Mesothelial cell of epicardium (in vitro differentiated cells): Measurements from ENCODE around the gene HHAT. TPM values are rescaled to one million over a fixed set of nuclear protein-coding genes. Genes with fewer than 3 reads are reported as not detected.

Experiments
- DNase-seq, 2 experiments: peaks; one replicate each; pipeline ENCODE4 v3.0.0; 2021; ENCODE audit warnings: low spot score in 2 of 2; ENCODE audit not compliant: unreplicated experiment in 2 of 2
- H3K27ac Mint-ChIP-seq: 2 replicates; pipeline ENCODE4 v1.8.0; 2021; ENCODE audit warnings: mixed read lengths
- H3K27me3 Mint-ChIP-seq: 2 replicates; pipeline ENCODE4 v1.8.0; 2021; ENCODE audit warnings: low read depth, mixed read lengths
- H3K36me3 Mint-ChIP-seq: 2 replicates; pipeline ENCODE4 v1.8.0; 2021; ENCODE audit warnings: mixed read lengths
- H3K4me1 Mint-ChIP-seq: 2 replicates; pipeline ENCODE4 v1.8.0; 2021; ENCODE audit warnings: mixed read lengths
- H3K4me3 Mint-ChIP-seq: 2 replicates; pipeline ENCODE4 v1.8.0; 2021; ENCODE audit warnings: mild to moderate bottlenecking, moderate library complexity, mixed read lengths
- H3K9me3 Mint-ChIP-seq: 2 replicates; pipeline ENCODE4 v1.8.0; 2021; ENCODE audit warnings: mixed read lengths
- total RNA-seq: library from RNA; stranded (reverse); gene quantifications from 3 replicates; pipeline ENCODE4 v1.2.1, GENCODE V29; 2021
- TF ChIP-seq, protein P1 (sequence below): fragments of 200-600 bp; sonication (generic); IDR thresholded peaks from one replicate; pipeline ENCODE4 v1.5.0; 2021; ENCODE audit warnings: antibody characterized with exemption; ENCODE audit not compliant: unreplicated experiment

The HHAT gene
- total RNA-seq, 1 donor from 2014 or later = 19.2 TPM

DNA sequence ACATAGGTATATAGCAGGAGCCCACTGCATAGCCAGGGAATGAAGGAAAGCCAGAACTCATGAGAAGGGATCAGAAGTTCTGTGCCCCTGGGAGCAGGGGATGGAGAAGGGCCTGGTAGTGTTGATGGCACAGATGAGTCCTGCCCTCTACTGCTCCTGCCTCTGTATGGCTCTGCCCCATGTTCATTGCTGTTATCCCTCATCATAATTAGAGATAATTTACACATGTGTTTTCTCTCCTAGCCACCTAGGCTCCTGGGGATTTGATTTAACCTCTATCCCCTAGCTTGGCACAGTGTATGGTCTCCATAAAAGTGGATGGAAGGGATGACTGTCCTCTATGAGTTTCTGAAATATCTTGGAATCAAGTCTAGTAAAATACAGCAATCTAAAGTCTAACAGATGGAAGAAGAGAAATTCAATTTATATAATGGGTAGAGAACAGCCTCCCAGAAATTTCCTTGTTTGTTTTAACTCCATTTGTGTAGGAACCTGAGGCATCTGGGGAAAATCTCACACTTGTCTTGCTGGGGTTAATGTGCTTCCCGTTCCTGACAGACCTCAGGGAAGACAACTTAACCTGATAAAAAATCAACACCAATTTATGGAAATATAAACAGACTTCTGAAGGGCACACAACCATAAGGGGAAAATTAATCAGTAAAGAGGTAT, 393.8 kb downstream of the HHAT start:
- TF ChIP-seq, protein P1, sequence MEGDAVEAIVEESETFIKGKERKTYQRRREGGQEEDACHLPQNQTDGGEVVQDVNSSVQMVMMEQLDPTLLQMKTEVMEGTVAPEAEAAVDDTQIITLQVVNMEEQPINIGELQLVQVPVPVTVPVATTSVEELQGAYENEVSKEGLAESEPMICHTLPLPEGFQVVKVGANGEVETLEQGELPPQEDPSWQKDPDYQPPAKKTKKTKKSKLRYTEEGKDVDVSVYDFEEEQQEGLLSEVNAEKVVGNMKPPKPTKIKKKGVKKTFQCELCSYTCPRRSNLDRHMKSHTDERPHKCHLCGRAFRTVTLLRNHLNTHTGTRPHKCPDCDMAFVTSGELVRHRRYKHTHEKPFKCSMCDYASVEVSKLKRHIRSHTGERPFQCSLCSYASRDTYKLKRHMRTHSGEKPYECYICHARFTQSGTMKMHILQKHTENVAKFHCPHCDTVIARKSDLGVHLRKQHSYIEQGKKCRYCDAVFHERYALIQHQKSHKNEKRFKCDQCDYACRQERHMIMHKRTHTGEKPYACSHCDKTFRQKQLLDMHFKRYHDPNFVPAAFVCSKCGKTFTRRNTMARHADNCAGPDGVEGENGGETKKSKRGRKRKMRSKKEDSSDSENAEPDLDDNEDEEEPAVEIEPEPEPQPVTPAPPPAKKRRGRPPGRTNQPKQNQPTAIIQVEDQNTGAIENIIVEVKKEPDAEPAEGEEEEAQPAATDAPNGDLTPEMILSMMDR = no peak
- Mint-ChIP-seq H3K4me1 (no peaks in the 10 kb centered on the region), H3K36me3 (no peaks in the 10 kb centered on the region), H3K27me3 (peaks cover 17% of the 10 kb centered on the region), H3K4me3 (no peak overlapping the region), H3K27ac (no peak overlapping the region), H3K9me3 (no peaks in the 10 kb centered on the region)
- DNase-seq = no peak

DNA sequence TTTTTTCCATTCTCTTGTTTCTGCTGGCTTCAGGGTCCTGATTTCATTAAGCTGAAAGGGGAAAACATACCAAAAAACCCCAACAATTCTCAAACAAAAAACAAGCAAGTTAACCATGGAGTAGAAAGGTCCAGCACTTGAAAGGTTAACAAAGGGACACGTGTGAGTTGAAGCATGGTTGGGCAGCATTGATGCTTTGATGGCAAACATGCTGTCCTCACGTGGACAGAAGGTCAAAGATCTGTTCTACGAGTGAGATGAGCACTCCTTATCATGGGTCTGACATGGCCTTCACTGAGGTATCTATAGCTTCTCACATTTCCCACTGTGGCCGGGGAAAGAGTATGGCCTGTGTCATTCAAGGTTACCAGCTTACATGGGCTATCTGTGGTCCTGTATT, 394.9 kb downstream of the HHAT start:
- TF ChIP-seq, protein P1 = no peak
- Mint-ChIP-seq H3K4me1 (no peaks in the 10 kb centered on the region), H3K36me3 (no peaks in the 10 kb centered on the region), H3K27me3 (peaks cover 26% of the 10 kb centered on the region), H3K9me3 (no peaks in the 10 kb centered on the region), H3K4me3 (no peak overlapping the region), H3K27ac (no peak overlapping the region)
- DNase-seq = no peak

DNA sequence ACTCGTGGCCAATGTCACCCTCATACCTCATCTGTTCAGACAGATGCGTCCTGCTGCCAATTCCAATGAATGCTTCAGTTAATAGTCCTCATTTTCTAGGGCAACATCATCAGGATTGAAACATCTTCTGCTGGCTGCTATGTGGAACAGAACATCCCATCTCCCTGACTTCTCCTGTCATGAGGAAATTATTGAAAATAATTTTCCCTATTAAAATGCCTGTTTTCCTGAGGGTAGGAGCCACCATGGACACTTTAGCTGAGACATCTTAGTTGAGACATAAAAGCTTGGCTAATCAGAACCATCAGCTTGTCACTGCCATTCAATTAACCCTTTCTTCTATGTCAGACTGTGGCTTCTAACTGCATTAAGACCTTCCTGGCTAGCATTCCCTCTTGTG, 396.1 kb downstream of the HHAT start:
- Mint-ChIP-seq H3K36me3 (no peaks in the 10 kb centered on the region), H3K9me3 (no peaks in the 10 kb centered on the region), H3K27ac (no peak overlapping the region), H3K4me3 (no peak overlapping the region), H3K27me3 (peaks cover 33% of the 10 kb centered on the region), H3K4me1 (no peaks in the 10 kb centered on the region)
- TF ChIP-seq, protein P1 = no peak
- no peak for DNase-seq

Other genes starting within 250 kb of the HHAT start
- 7.4 to 8.2 TPM (median 8.1 TPM) in 3 replicates for gene SERTAD4, start 96.1 kb upstream of the HHAT start, total RNA-seq